Pancreas (tissue), 10 donors: ENCODE data around the gene RCVRN. TPM values are rescaled to one million over a fixed set of nuclear protein-coding genes. Genes with fewer than 3 reads are reported as not detected.
A peak's percentile ranks its signal among the peaks of the same experiment; 100 is the strongest.

Source experiments
- ATAC-seq, 4 donors: fragments of 200-7000 bp; cut with Tn5 transposase; one replicate each; pipeline versions ENCODE4 v1.8.0 to v1.9.1; 2020; ENCODE audit warnings: mild to moderate bottlenecking in 4 of 4, moderate library complexity in 4 of 4
- DNase-seq, 6 donors: peaks; one replicate each; pipeline ENCODE4 v3.0.0-alpha.2; 2020
- FAIRE-seq: peaks from 2 replicates; lab custom pipeline; 2012; peaks lifted over from hg19 to GRCh38; lab: Jason Lieb, UNC
- H3K27ac ChIP-seq, 4 donors: fragments of 200-600 bp; sonication (generic); 1 replicate in 3 of 4; 2 replicates in 1 of 4; pipeline versions ENCODE4 v1.5.0 to v1.8.0; 2020
- H3K27me3 ChIP-seq, 4 donors: fragments of 200-600 bp; one replicate each; pipeline ENCODE4 v1.8.0; 2021
- H3K36me3 ChIP-seq, 3 donors: fragments of 200-600 bp; sonication (generic) in 1 of 3; one replicate each; pipeline versions ENCODE4 v1.5.0 to v1.8.0; 2020 to 2021
- H3K4me1 ChIP-seq, 3 donors: fragments of 200-600 bp; one replicate each; pipeline ENCODE4 v1.8.0; 2021
- H3K4me3 ChIP-seq, 4 donors: fragments of 200-600 bp; sonication (generic) in 2 of 4; one replicate each; pipeline versions ENCODE4 v1.5.0 to v1.8.0; 2020 to 2021
- H3K9me3 ChIP-seq, 4 donors: fragments of 200-600 bp; one replicate each; pipeline ENCODE4 v1.8.0; 2021
- CTCF ChIP-seq, 4 donors: fragments of 200-600 bp; sonication (generic) in 3 of 4; IDR thresholded peaks; one replicate each; pipeline versions ENCODE4 v1.5.0 to v1.8.0; 2021; ENCODE audit warnings: antibody characterized with exemption in 4 of 4
- whole genome bisulfite sequencing, 2 donors: extraction: QIAGEN DNeasy Blood & Tissue Kit; methylation state at CpG; one replicate each; pipeline ENCODE4 v1.1.7; 2013; 5-methylcytosine and 5-hydroxymethylcytosine counted together
- intact Hi-C, 3 donors: fragments of 100-400 bp; cut with DNase I; formaldehyde crosslinking; loops; one replicate each; pipeline versions ENCODE4 v1.11.1 to v1.14.2; 2022
- polyA plus RNA-seq, 2 donors: library from polyadenylated mRNA; stranded (reverse); fragments of 200-250 nt; gene quantifications; one replicate each; pipeline ENCODE4 v1.2.3, GENCODE V29; 2013
- total RNA-seq, 6 donors: library from RNA; stranded (reverse); fragmentation: NEBNext Ultra II Directional in 4 of 6; extraction: Animal tissue kit (Norgen Biotek cat#: 25700) in 4 of 6; gene quantifications; one replicate each; pipeline versions ENCODE4 v1.2.1 to v1.2.4, GENCODE V29; 2021 to 2023
- donor health status: healthy with polysubstance abuse.
- donor health status: DM: no; HTN: no; CAD: no; lungs with moderate emphysema.
- donor health status: DM: no; HTN: no; CAD: no.
- donor health status: control.
- donor health status: control.
- donor health status: Bipolar disorder and iron deficiency.
- donor health status: DM: yes; HTN: yes; CAD: no.
- donor health status: DM: no; HTN: no; CAD: no.
- donor health status: DM: no; HTN: no; CAD: no.
- donor health status: DM: yes; HTN: yes; CAD: no.

RCVRN gene
- total and polyA plus RNA-seq, 8 donors, result 0.26 to 0.30 TPM; not detected in 6

GRCh38 chr17:9943343-9943742, 38.3 kb upstream of the RCVRN start:
- no peak overlapping the region for H3K4me3 ChIP-seq
- no peaks in the 10 kb centered on the region for H3K4me1 ChIP-seq
- intact Hi-C loops, result no loop called here
- no peaks in the 10 kb centered on the region for H3K9me3 ChIP-seq
- H3K36me3 ChIP-seq, result no peaks in the 10 kb centered on the region
- DNase-seq (no peak), ATAC-seq (no peak), FAIRE-seq (no peak)
- WGBS, 2 donors, result 70 to 82% methylated on average over 9 of the region's 9 CpGs
- no peaks in the 10 kb centered on the region for H3K27me3 ChIP-seq
- TF ChIP-seq CTCF (IDR thresholded peaks at IDR 0.05), result no peak
- H3K27ac ChIP-seq, result no peak overlapping the region

DNA sequence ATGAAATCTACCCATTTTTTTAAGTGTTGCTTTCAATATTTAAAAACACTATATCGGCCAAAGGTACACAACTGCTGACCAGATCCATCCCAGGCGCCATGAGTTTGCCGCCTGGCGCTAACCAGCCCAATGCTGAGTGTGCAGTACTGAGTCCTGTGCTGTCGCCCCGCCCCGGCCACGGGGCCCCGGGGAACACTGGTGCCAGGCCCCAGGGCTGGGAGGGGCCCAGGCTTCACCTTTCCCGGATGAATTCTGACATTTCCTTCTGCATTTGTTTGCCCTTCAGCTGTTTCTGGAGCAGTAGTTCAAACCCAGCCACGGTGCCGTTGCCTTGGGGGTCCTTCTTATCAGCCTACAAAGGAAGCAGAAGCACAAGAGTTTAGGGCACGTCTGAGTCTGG, 37.8 kb upstream of the RCVRN start:
- ATAC-seq, result no peak

GRCh38 chr17:9941305-9941704, 36.2 kb upstream of the RCVRN start:
- Histone ChIP-seq H3K36me3 (no peaks in the 10 kb centered on the region), H3K4me1 (no peaks in the 10 kb centered on the region), H3K27me3 (no peaks in the 10 kb centered on the region), H3K27ac (no peak overlapping the region), H3K9me3 (no peaks in the 10 kb centered on the region), H3K4me3 (no peak overlapping the region)
- FAIRE-seq (no peak), DNase-seq (peak in 1 of 6 donors; percentile 17), ATAC-seq (no peak)
- 62 to 79% methylated on average over 13 of the region's 13 CpGs for WGBS, 2 donors
- no peak for TF ChIP-seq CTCF (IDR thresholded peaks at IDR 0.05)
- intact Hi-C loops, result no loop called here

More for the DNA sequence above, 37.8 kb upstream of the RCVRN start:
- Histone ChIP-seq H3K27ac (no peak overlapping the region), H3K4me1 (no peaks in the 10 kb centered on the region), H3K9me3 (no peaks in the 10 kb centered on the region), H3K27me3 (no peaks in the 10 kb centered on the region), H3K4me3 (no peak overlapping the region), H3K36me3 (no peaks in the 10 kb centered on the region)
- 59 to 65% methylated on average over 13 of the region's 13 CpGs for WGBS, 2 donors
- FAIRE-seq (no peak), DNase-seq (no peak)
- intact Hi-C loops, result no loop called here
- TF ChIP-seq CTCF (IDR thresholded peaks at IDR 0.05), result no peak

DNA sequence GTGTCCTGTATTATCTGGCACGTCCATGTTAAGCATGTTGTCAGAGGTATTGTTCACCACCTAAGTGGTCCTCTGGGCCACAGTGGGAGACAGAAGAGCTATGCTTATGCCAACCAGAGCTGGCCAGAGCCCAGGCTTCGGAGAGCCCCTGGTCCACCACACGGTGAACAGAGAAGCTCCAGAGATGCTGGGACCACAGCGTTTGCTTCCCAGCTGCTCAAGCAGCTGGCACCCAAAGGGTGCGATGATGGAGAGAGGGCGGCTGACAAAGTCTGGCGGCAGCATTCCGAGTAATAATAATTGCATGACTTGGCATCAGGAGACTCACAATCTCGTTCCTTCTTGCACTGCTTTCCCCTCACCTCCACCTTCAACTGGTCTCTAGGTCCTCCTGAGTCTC, 35.8 kb upstream of the RCVRN start:
- no peak for FAIRE-seq
- Histone ChIP-seq H3K4me3 (no peak overlapping the region), H3K27ac (no peak overlapping the region), H3K27me3 (no peaks in the 10 kb centered on the region), H3K9me3 (no peaks in the 10 kb centered on the region), H3K36me3 (no peaks in the 10 kb centered on the region), H3K4me1 (no peaks in the 10 kb centered on the region)
- intact Hi-C loops, result no loop called here
- DNase-seq, result peak in 1 of 6 donors; percentile 28
- WGBS, 2 donors, result 59 to 66% methylated on average over 9 of the region's 9 CpGs
- no peak for TF ChIP-seq CTCF (IDR thresholded peaks at IDR 0.05)
- no peak for ATAC-seq

DNA sequence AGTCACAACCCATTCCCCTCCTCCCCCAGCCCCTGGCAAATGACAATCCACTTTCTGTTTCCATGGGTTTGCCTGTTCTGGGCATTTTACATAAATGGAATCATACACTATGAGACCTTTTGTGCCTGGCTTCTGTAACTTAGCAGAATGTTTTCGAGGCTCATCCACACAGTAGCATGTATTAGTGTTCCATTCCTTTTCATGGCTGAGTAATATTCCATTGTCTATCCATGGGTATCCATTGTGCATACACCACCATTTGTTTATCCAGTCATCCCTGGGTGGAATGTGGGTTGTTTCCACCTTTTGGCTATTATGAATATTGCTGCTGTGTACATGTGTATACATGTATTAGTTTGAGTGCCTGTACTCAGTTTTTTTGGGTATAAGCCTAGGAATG, 33.7 kb upstream of the RCVRN start:
- no peak for TF ChIP-seq CTCF (IDR thresholded peaks at IDR 0.05)
- H3K27me3 ChIP-seq, result no peaks in the 10 kb centered on the region
- DNase-seq (no peak), FAIRE-seq (no peak), ATAC-seq (no peak)
- H3K36me3 ChIP-seq, result no peaks in the 10 kb centered on the region
- 47 to 50% methylated on average over 1 of the region's 1 CpG for WGBS, 2 donors
- H3K4me3 ChIP-seq, result no peak overlapping the region
- intact Hi-C loops, result no loop called here
- H3K27ac ChIP-seq, result no peak overlapping the region
- H3K9me3 ChIP-seq, result no peaks in the 10 kb centered on the region
- H3K4me1 ChIP-seq, result no peaks in the 10 kb centered on the region
